ENCODE data around the gene RAF1.

DNA sequence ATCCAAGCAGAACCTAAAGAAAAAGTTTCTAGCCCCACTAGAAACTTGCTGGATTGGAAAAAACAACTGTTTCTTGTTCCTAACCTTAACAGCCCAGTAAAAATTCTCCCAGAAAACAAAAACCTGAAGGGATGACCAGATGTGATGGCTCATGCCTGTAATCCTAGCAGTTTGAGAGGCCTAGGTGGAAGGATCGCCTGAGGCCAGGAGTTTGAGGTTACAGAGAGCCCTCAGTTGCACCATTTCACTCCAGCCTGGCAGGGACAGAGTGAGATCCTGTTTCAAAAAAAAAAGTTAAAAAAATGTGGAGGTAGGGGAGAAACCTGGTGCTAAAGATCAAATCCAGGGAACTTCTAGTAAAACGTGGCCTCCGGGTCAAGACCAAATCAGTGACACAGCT lies 38.6 kb upstream of the RAF1 start:
- TF ChIP-seq POLR2AphosphoS5 (IDR thresholded peaks at IDR 0.05; ENCODE audit: low read depth, low read length) (no peak), POLR2A (IDR thresholded peaks at IDR 0.05; ENCODE audit: low read depth, low read length) (no peak), TAF1 (IDR thresholded peaks at IDR 0.05; ENCODE audit: borderline replicate concordance, low read depth, low read length) (no peak)
